Stimulated activated naive CD4-positive, alpha-beta T cell treated with Interleukin-2 at 50 U/mL for 16 hours (primary cell): Measurements from ENCODE around the gene CX3CL1.
"Not testable (repeated sequence)": the region's sequence is repeated elsewhere in the genome, so short reads cannot be mapped to it uniquely, and the experiment has no call there.

ENCODE experiments used
- DNase-seq: peaks from one replicate; lab custom pipeline; 2025; lab: John Stamatoyannopoulos, UW

CX3CL1 gene

DNA sequence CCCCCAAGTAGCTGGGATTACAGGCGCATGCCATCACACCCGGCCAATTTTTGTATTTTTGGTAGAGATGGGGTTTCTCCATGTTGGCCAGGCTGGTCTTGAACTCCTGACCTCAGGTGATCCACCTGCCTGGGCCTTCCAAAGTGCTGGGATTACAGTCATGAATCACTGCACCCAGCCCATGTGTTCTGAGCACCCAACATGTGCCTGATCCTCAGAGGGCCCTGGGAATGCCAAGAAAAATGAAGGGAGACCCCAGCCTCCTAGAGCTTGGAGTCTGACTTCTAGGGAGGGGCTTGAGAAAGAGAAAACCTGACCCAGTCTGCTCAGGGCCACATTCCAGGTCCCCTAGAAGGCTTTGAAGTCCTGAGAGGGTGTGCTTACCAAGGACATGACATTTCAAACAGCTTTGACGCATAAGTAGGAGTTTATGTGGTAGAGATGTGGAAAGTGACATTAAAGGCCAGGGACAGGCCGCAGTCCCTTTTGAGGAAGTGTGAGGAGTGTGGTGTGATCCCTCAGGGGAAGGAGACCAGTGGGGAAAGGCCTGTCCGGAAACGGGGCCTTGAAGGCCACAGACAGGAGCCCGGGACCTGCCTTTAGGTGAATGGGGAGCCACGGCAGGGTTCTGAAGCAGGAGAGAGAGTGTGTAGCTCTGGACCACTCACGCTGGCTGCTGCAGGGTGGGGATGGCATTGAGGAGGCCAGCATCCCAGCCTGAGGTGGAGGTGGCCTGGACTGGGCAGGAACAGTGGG, 14.8 kb upstream of the CX3CL1 start:
- no peak for DNase-seq

DNA sequence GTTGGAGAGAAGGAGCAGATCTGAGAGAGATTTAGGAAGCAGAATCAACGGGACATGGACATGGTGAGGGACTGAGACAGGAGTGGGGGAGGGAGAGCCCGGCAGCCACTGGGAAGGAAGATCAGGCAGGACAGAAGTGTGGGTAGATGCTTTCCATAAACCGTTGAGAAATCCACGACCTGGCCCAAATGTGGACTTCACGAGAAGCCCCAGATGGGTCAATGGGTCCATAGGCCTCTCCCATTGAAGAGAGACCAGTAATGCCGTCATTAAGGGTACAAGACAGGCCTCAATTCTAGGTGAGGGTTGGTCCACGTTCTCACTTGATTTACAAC, 14.2 kb upstream of the CX3CL1 start:
- DNase-seq, result no peak

DNA sequence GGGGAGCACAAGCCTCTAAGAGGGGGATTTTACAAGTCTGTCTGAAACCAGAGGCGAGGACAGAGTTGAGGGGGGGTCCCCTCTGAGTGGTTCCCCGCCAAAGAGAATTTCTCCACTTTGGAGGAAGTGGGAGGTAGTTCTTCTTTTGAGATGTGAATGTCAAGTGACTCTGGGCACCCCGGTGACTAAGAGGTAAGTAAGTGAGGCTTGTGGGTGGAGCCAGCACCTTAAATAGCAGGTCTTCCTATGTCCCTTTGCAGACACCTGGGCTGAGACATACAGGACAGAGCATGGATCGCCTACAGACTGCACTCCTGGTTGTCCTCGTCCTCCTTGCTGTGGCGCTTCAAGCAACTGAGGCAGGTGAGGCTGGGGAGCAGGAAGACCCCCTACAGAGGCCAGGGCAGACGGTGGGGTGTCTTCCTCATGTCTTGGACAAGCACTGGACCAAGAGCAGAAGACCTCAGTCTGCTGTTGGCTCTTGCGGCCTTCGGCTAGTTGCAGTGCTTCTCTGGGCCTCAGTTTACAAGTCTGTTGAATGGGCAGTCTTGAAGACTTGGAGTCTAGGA, 13.7 kb upstream of the CX3CL1 start, which contains the start of gene CCL22:
TSS of gene CCL22 (plus strand) at position 257 of the 569 bp plus-strand sequence. CDS start at position 291, 34 bp downstream.
- DNase-seq, result no peak

DNA sequence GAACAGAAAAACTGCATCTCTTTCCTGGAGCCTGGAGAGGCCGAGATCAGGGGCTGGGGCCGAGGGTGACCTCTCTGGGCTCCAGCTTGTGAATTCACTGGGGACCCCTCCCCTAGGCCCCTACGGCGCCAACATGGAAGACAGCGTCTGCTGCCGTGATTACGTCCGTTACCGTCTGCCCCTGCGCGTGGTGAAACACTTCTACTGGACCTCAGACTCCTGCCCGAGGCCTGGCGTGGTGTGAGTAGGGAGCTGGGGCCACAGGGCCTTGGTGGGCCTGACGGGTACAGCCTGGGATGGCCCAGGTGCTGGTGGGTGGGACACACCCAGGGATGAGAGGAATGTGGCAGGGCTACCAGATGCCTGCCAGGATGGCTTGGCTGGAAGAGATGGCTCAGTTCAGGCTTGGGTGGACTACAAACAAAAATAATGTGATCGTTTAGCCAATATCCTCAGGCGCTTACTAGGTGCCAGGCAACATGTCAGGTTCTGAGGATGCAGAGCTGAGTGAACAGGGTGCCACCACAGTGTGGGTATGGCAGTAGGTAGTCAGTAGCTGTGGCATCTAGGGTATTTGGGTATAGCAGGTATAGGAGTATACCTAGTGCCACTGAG, 11.9 kb upstream of the CX3CL1 start:
- no peak for DNase-seq

DNA sequence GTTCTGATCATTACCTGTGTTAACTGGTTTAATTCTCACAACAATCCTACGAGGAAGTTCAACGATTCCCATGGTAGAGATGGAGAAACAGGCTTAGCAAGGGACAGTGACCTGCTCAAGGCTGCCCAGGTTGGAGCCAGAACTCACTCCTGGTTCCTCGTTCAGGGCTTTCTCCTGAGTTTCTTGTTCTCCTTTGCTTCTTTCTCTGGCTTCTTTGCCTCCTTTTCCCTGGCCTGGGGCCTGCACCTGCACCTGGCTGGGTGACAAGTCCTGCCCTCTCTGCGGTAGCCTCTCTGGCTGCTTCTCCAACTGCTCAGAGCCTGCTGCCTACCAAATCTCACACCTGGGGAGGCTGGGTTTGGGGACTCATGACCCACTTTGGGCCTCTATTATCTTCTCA, 10.9 kb upstream of the CX3CL1 start:
- no peak for DNase-seq

DNA sequence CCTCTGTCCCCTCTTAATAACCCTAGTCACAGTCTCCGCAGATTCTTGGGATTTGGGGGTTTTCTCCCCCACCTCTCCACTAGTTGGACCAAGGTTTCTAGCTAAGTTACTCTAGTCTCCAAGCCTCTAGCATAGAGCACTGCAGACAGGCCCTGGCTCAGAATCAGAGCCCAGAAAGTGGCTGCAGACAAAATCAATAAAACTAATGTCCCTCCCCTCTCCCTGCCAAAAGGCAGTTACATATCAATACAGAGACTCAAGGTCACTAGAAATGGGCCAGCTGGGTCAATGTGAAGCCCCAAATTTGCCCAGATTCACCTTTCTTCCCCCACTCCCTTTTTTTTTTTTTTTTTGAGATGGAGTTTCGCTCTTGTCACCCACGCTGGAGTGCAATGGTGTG, 8.1 kb upstream of the CX3CL1 start:
- DNase-seq, result no peak

DNA sequence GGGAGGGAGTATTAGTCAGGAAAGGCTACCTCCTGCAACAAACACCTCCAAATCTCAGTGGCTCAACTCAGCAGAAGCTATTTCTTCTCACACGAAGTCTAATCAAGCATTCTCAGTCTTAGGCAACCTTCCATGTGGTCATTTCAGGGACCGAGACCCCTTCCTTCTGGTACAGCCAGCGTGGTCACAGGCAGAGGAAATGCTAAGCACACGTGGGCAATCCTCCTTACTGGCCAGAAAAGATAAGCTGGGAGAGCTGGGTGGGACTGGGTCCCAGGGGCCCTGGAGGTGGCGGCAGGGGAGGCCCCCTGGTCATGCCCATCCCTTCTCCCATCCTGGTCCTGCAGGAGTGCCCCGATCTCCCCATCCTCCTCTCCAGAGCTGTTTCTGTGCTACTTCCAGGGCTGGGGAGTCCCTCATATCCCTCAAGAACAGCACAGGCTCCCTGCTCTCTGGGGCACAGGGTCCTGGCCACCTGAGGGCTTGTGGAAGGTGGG, 5.7 kb upstream of the CX3CL1 start:
- DNase-seq, result no peak

DNA sequence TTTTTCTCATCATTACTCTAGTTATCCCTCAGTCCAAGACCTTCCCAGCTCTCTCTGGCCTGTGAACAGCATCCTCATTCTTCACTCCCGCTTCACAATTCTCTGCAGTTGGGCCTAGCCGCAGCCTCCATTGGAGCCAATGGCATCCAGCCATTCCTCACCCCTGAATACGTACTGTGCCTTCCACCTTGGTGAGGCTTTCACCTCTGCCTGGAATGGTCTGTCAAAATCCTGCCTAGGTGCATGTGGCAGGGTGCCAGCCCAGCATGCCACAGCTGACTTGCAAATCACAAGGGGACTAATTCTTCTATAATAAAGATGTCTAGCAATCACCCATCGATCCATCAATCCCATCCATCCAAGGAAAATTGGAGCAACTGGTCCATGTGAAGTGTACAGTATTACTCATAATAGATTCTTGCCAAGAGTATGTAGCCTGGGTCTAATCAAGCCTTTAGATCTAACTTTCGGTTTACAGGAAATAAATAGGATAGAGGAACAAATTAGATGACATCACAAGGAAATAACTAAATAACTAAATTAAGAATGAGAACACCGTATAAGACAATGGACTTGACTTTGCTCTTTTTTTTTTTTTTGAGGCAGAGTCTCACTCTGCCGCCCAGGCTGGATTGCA, 5.1 kb upstream of the CX3CL1 start:
- DNase-seq, result no peak

DNA sequence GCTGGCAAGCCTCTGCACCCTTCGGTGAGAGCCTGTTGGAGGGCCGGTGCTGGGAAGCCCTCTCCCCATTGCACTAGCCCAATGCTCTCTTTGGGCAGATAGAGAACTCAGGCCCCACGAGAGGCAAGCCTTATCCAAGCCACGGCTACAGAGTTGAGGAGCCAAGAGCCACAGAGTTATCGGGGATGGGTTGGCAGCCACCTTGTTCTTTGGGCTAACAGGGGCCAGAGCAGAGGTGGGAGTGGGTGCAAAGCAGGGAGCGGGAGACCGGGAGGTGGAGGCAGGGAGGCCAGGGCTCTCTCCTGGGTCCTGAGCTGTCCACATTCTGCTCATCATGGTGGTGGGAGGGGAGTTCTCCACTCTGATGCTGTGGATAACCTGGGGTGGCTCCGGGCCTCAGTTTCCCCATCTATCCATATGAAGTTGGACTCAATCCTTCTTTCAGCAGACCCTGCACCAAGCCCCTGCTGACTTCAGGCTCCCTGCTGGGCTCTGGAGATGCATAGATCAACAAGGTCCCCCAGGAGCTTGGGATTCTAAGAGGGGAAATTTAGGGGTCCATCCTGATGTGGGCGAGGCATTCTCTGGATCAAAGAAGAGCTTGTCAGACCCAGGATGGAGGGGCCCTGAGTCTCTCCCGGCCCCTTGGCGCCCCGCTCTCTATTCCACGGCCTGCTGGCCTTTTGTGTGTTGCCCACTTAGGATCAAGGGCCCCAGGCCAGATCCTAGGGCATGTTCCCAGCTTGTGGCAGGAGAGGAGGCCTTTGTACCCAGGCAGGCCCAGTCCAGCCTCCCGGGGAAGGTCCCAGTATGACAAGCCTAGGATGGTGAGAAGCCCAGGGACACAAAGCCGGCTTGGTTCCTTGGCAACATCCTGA, 557 bp upstream of the CX3CL1 start:
- no peak for DNase-seq

DNA sequence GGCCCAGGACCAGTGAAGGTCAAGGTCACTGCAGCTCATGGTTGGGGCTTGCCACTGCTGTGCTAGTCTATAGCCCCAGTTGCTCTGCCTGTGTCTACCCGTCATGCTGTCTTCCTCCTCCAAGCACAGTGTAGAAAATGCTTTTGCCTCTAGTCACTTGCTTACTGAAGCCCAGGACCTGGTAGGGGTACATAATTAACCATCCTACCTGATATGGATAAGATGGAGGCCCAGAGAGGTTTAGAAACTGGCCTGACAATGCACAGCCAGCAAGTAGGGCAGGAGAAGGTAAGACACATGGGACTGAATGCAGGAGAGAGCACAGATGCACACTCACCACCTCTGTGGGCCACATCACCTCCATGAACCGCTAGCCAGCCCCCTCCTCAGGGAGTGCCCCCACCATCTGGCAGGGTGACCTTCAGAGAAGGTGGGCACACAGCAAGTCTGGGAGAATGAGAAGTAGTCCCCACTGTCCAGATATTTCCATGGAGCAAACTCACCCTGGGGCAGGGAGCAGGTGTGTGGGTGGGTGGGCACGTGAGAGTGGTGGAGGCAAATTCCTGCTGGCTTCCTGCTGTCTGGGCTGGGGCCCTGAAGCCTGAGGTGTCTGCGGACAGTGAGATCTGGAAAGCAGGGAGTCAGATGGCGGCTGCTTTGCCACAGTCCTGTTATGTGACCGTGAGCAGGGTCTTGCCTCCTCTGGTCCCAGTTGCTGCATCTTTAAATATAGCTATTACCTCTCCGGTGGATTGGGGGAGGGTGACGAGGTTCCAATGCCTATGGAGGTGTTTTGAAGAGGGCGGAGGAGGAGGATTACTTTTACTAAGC, 1.0 kb downstream of the CX3CL1 start:
- no peak for DNase-seq

DNA sequence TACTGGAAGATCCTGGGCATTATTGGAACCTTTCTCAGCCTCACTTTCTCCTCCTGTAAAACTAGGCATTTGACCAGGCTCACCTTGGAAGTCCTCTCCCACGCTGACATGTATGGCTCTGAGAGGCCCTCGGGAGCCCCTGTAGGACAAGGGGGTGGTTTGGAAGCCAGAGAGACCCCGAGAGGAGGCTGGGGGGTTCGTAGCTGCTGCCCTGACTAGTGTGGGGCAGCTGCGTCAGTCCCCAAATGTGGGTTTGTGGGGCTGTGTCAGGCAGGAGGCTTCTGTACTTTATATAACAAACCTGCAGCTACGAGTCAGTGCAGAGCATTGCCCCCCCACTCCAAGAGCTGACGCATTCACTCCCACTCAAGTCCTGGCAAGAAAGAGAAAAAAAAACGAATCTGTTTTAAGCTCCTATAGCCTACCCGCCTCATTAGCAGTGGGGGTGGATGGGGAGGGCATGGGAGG, 1.8 kb downstream of the CX3CL1 start:
- no peak for DNase-seq

DNA sequence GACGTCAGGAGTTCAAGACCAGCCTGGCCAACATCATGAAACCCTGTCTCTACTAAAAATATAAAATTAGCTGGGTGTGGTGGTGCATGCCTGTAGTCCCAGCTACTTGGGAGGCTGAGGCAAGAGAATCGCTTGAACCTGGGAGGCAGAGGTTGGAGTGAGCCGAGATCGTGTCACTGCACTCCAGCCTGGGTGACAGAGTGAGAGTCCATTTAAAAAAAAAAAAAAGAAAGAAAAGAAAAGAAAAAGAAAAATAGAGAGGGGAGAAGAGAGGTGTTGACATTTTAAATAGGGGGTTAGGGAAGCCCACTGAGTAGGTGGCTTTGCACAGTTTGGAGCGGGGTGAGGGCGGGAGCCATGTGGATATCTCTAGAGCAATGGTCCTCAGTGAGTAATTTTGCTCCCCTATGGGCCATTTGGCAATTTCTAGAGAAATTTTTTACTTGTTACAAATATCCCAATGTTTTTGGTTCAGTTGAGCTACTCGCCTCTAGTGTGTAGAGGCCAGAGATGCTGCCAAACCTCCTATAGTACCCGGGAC, 2.7 kb downstream of the CX3CL1 start:
- not testable (repeated sequence) for DNase-seq

DNA sequence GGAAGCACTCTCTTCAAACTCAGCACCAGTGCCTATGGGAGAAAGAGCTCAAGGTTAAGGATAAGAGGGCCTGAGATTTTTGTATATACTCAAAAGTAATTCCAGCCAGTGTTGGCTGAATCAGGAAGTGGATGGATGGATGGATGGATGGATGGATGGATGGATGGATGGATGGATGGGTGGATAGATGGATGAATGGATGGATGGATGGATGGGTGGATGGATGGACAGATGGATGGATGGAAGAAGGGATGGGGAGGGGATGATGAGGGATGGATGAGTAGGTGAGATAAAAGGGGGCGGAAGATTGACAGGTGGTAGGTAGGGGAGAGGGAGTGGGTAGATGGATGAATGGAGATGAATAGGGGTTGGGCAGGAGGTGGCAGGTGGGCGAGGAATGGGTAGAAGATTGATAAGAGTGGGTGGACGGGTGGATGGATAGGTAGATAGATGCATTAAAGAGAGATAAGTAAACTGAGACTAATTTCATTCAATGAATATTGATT, 4.1 kb downstream of the CX3CL1 start:
- DNase-seq, result no peak

DNA sequence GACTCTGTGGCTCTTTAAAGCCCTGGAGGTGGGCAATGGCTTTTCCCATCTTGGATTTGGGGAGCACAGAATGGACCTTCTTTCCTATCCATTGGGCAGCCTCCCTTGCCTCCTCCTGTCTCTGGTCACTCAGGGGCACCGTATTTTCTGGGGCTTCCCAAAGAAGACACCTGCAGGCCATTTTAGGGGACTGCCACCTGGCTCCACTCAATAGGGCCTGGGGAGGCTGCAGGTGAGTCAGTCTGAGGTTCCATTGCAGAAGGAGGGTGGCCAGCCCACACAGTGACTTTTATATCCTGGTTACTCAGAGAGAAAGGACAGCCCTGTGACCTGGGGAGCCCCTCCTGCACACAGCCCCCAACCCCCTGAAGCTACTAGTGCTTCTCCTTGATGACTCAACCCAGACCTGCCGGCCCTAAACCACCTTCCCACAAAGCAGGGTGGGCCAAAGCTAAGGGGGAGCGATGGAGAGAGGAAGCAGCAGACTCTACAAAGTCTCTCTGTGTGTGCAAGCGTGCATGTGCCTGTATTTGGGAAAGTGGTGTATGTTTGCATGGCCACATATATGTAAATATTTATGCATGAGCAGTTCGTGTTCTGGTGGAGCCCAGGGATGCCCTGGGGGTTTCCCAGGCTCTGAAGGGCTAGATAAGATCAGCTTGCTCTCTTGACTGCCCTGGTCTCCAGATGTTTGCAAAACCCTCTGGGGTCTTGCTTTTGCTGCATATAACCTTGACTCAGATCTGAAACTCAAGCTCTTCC, 5.0 kb downstream of the CX3CL1 start:
- DNase-seq, result no peak

DNA sequence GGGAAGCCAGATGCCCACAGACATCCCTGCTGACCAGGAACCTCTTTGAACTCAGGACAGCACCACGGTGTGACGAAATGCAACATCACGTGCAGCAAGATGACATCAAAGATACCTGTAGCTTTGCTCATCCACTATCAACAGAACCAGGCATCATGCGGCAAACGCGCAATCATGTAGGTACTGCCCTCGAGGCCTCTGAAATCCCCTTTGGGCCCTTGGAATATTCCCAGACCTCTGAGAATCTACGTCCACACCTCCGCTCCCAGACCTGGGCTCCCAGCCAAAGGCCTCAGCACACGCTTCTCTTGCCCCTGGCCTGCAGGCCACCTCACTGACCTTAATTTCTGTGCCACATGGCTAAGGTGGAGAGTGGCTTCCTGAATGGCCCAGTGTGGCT, 7.3 kb downstream of the CX3CL1 start:
- no peak for DNase-seq

DNA sequence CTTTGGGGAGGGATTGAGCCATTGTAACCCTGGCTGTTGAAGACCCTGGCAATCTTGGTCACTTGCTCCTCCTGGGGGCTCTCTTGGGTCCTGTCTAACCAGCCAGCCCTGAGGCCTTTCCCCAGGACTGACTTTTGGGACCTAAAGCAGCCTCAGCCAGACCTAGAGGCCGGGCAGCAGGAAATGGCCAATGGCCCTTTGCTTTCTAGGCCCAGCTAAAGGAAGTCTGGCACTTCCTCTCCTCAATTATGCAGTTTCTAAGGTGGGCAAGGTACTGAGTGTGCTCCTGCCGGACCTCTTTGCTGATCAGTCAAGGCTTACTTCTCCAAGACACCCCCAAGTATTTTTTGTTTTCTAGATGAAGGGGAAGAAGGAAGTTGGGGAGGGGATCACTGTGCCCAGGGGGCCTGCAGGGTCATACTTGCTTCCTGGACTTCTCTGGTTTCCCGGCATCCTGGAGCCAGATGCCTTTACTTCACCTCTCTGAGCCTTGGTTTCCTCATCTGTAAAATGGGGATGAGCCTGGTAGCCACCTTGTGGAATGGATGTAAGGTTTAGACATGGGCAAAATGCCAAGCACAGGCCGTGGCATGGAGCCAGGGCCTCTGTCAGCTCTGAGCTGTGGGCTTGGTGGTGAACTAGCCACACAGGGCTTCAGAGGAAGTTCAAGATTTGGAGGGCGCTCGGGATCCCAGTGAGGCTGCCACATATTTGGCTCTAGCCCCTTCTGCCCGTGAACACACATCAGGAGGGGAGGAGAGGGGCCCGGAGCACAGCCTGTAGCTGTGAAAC, 8.6 kb downstream of the CX3CL1 start:
- no peak for DNase-seq

DNA sequence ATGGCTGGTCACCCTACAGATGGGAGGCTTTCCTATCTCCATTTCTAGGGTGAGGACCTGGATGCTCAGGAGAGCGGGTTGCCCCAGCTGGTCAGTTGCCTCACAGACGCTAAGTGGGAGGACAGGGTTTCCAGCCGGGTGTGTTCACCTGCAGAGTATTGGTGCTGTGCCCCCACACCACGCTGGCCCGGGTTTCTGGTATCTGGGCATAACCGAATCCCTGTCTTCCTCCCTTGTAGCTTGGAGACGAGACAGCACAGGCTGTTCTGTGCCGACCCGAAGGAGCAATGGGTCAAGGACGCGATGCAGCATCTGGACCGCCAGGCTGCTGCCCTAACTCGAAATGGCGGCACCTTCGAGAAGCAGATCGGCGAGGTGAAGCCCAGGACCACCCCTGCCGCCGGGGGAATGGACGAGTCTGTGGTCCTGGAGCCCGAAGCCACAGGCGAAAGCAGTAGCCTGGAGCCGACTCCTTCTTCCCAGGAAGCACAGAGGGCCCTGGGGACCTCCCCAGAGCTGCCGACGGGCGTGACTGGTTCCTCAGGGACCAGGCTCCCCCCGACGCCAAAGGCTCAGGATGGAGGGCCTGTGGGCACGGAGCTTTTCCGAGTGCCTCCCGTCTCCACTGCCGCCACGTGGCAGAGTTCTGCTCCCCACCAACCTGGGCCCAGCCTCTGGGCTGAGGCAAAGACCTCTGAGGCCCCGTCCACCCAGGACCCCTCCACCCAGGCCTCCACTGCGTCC, 9.7 kb downstream of the CX3CL1 start:
- no peak for DNase-seq
